ENCODE results near the gene FARS2. TPM values are rescaled to one million over a fixed set of nuclear protein-coding genes. Genes with fewer than 3 reads are reported as not detected.

Gene FARS2
- total and polyA plus RNA-seq, 4 donors, result 9.2 to 31.4 (median 19.4) TPM

DNA sequence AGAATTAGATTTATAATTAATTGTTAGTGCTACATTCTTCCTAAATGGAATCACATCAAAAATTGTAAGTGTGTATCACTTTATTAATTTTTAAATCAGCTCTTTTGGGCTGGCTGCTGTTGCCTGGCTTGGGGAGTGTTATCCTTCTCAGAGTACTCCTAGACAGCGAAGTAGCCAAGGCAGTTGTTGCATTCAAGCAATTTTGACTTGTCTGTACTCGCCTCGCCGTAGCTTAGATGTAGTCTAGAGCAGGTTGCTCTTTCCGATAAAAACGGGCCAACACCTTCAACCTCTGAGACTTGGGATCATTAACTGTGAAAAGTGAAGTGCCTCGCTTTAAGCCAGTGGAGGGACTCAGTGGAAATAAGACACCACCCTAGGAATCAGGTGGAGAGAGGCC, 151.3 kb downstream of the FARS2 start:
- DNase-seq, result no peak
- WGBS, 2 donors, result 93 to 95% methylated on average over 7 of the region's 7 CpGs
- ATAC-seq (ENCODE audit: insufficient read depth, low FRiP score), result no peak

DNA sequence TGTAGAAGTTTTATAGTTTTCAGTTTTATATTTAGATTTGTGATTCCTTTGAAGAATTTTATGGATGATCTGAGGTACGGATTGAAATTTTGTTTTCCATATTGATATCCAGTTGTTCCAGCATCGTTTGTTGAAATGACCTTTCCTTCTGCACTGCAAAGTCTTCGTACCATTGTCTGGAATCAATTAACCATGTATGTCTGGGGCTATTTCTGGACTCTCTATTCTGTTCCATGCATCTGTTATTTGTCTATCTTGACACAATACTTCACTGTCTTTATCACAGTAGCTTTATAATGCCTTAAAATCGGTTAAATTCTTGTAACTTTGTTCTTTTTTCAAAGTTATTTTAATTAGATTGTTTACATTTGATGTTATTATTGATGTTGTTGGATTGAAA, 154.9 kb downstream of the FARS2 start:
- Histone ChIP-seq H3K4me1 (ENCODE audit: control insufficient read depth in 5 of 5, insufficient read depth in 5 of 5, low read length in 5 of 5) (no peaks in the 10 kb centered on the region), H3K27ac (ENCODE audit: low read depth in 1 of 2, low read length in 1 of 2) (no peak overlapping the region), H3K4me3 (no peak overlapping the region), H3K9me3 (ENCODE audit: control insufficient read depth in 4 of 4, insufficient read depth in 3 of 4, low read length in 3 of 4) (peaks cover 0 to 3% (median 0%) of the 10 kb centered on the region in 4 donors), H3K27me3 (ENCODE audit: control insufficient read depth in 3 of 3, insufficient read depth in 3 of 3, low read length in 2 of 3) (no peaks in the 10 kb centered on the region), H3K36me3 (ENCODE audit: control insufficient read depth in 4 of 4, insufficient read depth in 4 of 4, low read length in 4 of 4) (peaks cover 0 to 2% (median 0%) of the 10 kb centered on the region in 4 donors), H3K9ac (ENCODE audit: insufficient read depth in 1 of 2, low read length in 2 of 2) (no peak overlapping the region)
- TF ChIP-seq, protein P1, sequence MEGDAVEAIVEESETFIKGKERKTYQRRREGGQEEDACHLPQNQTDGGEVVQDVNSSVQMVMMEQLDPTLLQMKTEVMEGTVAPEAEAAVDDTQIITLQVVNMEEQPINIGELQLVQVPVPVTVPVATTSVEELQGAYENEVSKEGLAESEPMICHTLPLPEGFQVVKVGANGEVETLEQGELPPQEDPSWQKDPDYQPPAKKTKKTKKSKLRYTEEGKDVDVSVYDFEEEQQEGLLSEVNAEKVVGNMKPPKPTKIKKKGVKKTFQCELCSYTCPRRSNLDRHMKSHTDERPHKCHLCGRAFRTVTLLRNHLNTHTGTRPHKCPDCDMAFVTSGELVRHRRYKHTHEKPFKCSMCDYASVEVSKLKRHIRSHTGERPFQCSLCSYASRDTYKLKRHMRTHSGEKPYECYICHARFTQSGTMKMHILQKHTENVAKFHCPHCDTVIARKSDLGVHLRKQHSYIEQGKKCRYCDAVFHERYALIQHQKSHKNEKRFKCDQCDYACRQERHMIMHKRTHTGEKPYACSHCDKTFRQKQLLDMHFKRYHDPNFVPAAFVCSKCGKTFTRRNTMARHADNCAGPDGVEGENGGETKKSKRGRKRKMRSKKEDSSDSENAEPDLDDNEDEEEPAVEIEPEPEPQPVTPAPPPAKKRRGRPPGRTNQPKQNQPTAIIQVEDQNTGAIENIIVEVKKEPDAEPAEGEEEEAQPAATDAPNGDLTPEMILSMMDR (IDR thresholded peaks at IDR 0.05; ENCODE audit: control extremely low read depth, extremely low read depth), result no peak
- 93 to 98% methylated on average over 4 of the region's 4 CpGs for WGBS, 2 donors
- ATAC-seq (ENCODE audit: insufficient read depth, low FRiP score) (no peak), DNase-seq (no peak)

More for the DNA sequence above, 151.3 kb downstream of the FARS2 start:
- peaks cover 0 to 2% (median 0%) of the 10 kb centered on the region in 4 donors for H3K36me3 ChIP-seq (ENCODE audit: control insufficient read depth in 4 of 4, insufficient read depth in 4 of 4, low read length in 4 of 4)
- no peaks in the 10 kb centered on the region for H3K27me3 ChIP-seq (ENCODE audit: control insufficient read depth in 3 of 3, insufficient read depth in 3 of 3, low read length in 2 of 3)
- no peak overlapping the region for H3K27ac ChIP-seq (ENCODE audit: low read depth in 1 of 2, low read length in 1 of 2)
- no peaks in the 10 kb centered on the region for H3K4me1 ChIP-seq (ENCODE audit: control insufficient read depth in 5 of 5, insufficient read depth in 5 of 5, low read length in 5 of 5)
- no peak overlapping the region for H3K4me3 ChIP-seq
- no peak overlapping the region for H3K9ac ChIP-seq (ENCODE audit: insufficient read depth in 1 of 2, low read length in 2 of 2)
- TF ChIP-seq, protein P1 (IDR thresholded peaks at IDR 0.05; ENCODE audit: control extremely low read depth, extremely low read depth), result no peak
- no peaks in the 10 kb centered on the region for H3K9me3 ChIP-seq (ENCODE audit: control insufficient read depth in 4 of 4, insufficient read depth in 3 of 4, low read length in 3 of 4)

DNA sequence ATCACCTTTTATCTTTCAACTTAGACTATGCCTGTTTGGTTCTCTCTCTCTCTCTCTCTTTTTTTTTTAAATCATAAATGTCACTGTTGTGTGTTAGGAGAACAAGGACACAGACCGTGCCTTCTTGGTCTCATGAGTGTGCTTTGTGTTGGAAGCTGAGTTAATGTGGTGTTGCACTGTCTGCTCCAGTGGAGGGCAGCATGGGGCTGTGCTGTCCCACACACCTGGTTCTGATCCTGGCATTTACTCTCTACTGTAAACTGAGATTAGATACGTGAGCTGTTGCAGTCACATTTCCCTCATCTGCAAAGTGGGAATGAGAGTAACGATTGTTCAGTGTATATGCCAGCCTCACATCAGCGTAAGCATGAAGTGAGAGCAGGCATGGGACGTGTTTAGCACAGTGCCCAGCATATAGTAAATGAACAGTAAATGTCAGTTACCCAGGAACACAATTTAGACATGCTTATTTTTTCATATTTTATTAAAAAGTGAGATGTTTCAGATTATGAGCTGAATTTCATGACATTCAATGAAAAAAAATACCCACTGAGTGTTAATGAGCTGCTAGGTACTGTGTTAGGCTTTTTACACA, 161.1 kb downstream of the FARS2 start:
- ATAC-seq (ENCODE audit: insufficient read depth, low FRiP score) (no peak), DNase-seq (peak in 1 of 3 donors; percentile 11)
- 87 to 91% methylated on average over 5 of the region's 5 CpGs for WGBS, 2 donors
- Histone ChIP-seq H3K9me3 (ENCODE audit: control insufficient read depth in 4 of 4, insufficient read depth in 3 of 4, low read length in 3 of 4) (peaks cover 0 to 3% (median 0%) of the 10 kb centered on the region in 4 donors), H3K9ac (ENCODE audit: insufficient read depth in 1 of 2, low read length in 2 of 2) (no peak overlapping the region), H3K27ac (ENCODE audit: low read depth in 1 of 2, low read length in 1 of 2) (no peak overlapping the region), H3K4me3 (no peak overlapping the region), H3K4me1 (ENCODE audit: control insufficient read depth in 5 of 5, insufficient read depth in 5 of 5, low read length in 5 of 5) (no peaks in the 10 kb centered on the region), H3K36me3 (ENCODE audit: control insufficient read depth in 4 of 4, insufficient read depth in 4 of 4, low read length in 4 of 4) (no peaks in the 10 kb centered on the region), H3K27me3 (ENCODE audit: control insufficient read depth in 3 of 3, insufficient read depth in 3 of 3, low read length in 2 of 3) (no peaks in the 10 kb centered on the region)
- TF ChIP-seq, protein P1 (IDR thresholded peaks at IDR 0.05; ENCODE audit: control extremely low read depth, extremely low read depth), result no peak

- H3K27me3 ChIP-seq (ENCODE audit: control insufficient read depth in 3 of 3, insufficient read depth in 3 of 3, low read length in 2 of 3), result no peaks in the 10 kb centered on the region
- ATAC-seq (ENCODE audit: insufficient read depth, low FRiP score), result no peak
- no peak for DNase-seq
- no peak overlapping the region for H3K4me3 ChIP-seq
- TF ChIP-seq, protein P1 (IDR thresholded peaks at IDR 0.05; ENCODE audit: control extremely low read depth, extremely low read depth), result no peak
- H3K9me3 ChIP-seq (ENCODE audit: control insufficient read depth in 4 of 4, insufficient read depth in 3 of 4, low read length in 3 of 4), result peaks cover 0 to 3% (median 0%) of the 10 kb centered on the region in 4 donors
- H3K9ac ChIP-seq (ENCODE audit: insufficient read depth in 1 of 2, low read length in 2 of 2), result no peak overlapping the region
- H3K4me1 ChIP-seq (ENCODE audit: control insufficient read depth in 5 of 5, insufficient read depth in 5 of 5, low read length in 5 of 5), result no peaks in the 10 kb centered on the region
- no peak overlapping the region for H3K27ac ChIP-seq (ENCODE audit: low read depth in 1 of 2, low read length in 1 of 2)
- 94 to 96% methylated on average over 4 of the region's 4 CpGs for WGBS, 2 donors
- no peaks in the 10 kb centered on the region for H3K36me3 ChIP-seq (ENCODE audit: control insufficient read depth in 4 of 4, insufficient read depth in 4 of 4, low read length in 4 of 4)
Measured at GRCh38 chr6:5423251-5423650, 161.9 kb downstream of the FARS2 start.
